ENCODE measurements around the gene KNOP1. TPM values are rescaled to one million over a fixed set of nuclear protein-coding genes. Genes with fewer than 3 reads are reported as not detected.

The KNOP1 gene
- total RNA-seq, 6 experiments from 2014 or later, result 3.4 to 9.4 (median 7.3) TPM

DNA sequence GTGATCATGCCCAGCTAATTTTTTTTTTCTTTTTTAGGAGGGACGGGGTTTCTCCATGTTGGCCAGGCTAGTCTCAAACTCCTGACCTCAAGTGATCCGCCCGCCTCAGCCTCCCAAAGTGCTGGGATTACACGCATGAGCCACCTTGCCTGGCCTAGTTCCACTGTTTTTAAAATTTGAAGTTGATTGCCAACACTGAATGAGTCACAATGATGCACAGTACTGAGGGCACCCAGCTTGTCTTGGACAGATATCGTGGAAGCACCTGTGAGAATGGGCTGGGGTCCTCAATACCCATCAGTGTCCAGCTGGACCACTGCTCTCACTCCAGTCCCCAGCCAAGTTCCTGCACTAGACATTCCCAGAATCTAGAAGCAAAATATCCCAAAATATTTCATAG is 2.5 kb downstream of the KNOP1 start:
- 98% methylated on average over 5 of the region's 5 CpGs for WGBS (ENCODE audit: insufficient coverage, low coverage, low lambda C conversion rate, missing lambda C conversion rate)
- Histone ChIP-seq H3K27me3 (no peaks in the 10 kb centered on the region), H3K27ac (no peak overlapping the region), H3K4me3 (no peak overlapping the region), H3K9me3 (no peaks in the 10 kb centered on the region), H3K4me1 (peaks cover 0 to 11% (median 3%) of the 10 kb centered on the region in 4 donors), H3K36me3 (peaks cover 0 to 9% (median 0%) of the 10 kb centered on the region in 4 donors)
- DNase-seq (no peak), ATAC-seq (no peak)
- intact Hi-C loops (cut with DNase I), result no loop called here
- no peak for TF ChIP-seq POLR2A (IDR thresholded peaks at IDR 0.05)
- TF ChIP-seq, protein P1, sequence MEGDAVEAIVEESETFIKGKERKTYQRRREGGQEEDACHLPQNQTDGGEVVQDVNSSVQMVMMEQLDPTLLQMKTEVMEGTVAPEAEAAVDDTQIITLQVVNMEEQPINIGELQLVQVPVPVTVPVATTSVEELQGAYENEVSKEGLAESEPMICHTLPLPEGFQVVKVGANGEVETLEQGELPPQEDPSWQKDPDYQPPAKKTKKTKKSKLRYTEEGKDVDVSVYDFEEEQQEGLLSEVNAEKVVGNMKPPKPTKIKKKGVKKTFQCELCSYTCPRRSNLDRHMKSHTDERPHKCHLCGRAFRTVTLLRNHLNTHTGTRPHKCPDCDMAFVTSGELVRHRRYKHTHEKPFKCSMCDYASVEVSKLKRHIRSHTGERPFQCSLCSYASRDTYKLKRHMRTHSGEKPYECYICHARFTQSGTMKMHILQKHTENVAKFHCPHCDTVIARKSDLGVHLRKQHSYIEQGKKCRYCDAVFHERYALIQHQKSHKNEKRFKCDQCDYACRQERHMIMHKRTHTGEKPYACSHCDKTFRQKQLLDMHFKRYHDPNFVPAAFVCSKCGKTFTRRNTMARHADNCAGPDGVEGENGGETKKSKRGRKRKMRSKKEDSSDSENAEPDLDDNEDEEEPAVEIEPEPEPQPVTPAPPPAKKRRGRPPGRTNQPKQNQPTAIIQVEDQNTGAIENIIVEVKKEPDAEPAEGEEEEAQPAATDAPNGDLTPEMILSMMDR (IDR thresholded peaks at IDR 0.05), result no peak

DNA sequence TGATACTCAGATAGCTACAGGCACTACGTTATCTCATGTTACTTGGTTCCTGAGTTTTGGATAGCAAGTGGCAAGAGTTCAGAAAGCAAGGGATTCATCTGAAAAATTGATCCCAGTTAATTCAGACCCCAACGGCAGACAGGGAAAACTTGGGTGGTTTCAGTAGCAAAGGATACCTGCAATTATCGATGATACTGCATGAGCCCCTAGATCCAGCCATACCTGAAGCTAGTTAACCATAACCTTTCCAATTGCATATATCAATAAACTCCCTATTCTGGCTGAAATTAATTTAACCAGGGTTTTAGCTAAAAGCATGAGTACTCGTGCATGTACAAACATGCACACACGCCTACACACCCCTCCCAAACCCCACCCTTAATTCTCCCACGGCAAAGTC is 4.3 kb downstream of the KNOP1 start:
- H3K4me1 ChIP-seq, result peaks cover 0 to 8% (median 3%) of the 10 kb centered on the region in 4 donors
- no peak for DNase-seq
- ATAC-seq, result no peak
- no peak overlapping the region for H3K27ac ChIP-seq
- TF ChIP-seq, protein P1 (IDR thresholded peaks at IDR 0.05), result no peak
- no peak for TF ChIP-seq POLR2A (IDR thresholded peaks at IDR 0.05)
- H3K9me3 ChIP-seq, result no peaks in the 10 kb centered on the region
- no peaks in the 10 kb centered on the region for H3K27me3 ChIP-seq
- peaks cover 0 to 12% (median 0%) of the 10 kb centered on the region in 4 donors for H3K36me3 ChIP-seq
- intact Hi-C loops (cut with DNase I), result no loop called here
- WGBS (ENCODE audit: insufficient coverage, low coverage, low lambda C conversion rate, missing lambda C conversion rate), result 91% methylated on average over 4 of the region's 6 CpGs
- H3K4me3 ChIP-seq, result no peak overlapping the region

DNA sequence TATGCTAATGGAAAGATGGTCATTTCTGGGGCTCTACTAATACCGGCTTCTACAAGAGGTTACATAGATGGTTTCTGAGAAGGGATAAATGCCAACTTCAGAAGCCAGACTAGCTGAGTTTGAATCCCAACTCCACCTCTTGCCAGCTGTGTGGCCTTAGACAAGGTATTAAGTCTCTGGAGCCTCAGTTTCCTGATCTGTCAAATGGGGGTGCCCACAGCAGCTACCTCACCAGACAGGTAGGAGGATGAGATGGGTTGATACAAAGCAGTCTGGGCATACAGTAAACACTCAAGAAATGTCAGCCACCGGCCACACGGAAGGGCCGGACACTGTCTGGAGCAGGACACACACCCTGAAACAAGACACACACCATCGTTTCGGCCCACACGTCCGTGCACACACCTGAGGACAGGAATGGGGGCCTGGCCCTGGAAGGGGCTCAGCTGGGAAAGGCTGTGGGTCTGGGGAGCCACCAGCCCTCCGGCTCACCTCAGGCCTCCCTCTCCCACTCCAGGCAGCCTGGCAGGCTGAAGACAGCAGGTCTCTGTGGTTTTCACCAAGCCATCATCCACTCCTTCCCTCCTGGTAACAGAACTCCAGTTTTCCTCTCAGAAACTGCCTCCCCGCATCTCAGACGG is 5.5 kb downstream of the KNOP1 start:
- intact Hi-C loops (cut with DNase I), result no loop called here
- DNase-seq (no peak), ATAC-seq (no peak)
- Histone ChIP-seq H3K4me1 (peaks cover 0 to 8% (median 3%) of the 10 kb centered on the region in 4 donors), H3K27me3 (no peaks in the 10 kb centered on the region), H3K27ac (no peak overlapping the region), H3K36me3 (peaks cover 0 to 12% (median 0%) of the 10 kb centered on the region in 4 donors), H3K9me3 (no peaks in the 10 kb centered on the region), H3K4me3 (no peak overlapping the region)
- TF ChIP-seq, protein P1 (IDR thresholded peaks at IDR 0.05), result no peak
- no peak for TF ChIP-seq POLR2A (IDR thresholded peaks at IDR 0.05)
- 95% methylated on average over 2 of the region's 11 CpGs for WGBS (ENCODE audit: insufficient coverage, low coverage, low lambda C conversion rate, missing lambda C conversion rate)

DNA sequence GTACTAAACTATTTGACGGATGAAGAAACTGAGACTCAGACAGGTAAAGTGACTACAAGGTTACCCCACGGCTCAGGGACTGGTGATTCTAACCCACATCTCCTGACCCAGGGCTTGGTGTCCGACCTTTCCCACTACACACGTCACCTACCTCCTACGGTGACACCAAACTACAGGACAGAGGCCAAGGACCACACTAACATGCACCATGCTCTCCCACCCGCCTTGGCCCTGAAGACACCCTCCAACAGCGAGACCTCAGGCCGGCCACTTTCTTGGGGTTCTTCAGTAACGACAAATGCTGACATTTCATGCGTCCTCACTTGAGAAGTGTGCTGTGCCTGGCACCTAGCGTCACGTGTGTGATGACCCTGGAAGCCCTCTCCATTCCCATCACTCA is 6.4 kb downstream of the KNOP1 start:
- no peaks in the 10 kb centered on the region for H3K27me3 ChIP-seq
- ATAC-seq (no peak), DNase-seq (no peak)
- no peak overlapping the region for H3K27ac ChIP-seq
- H3K4me1 ChIP-seq, result peaks cover 0 to under 1% (median under 1%) of the 10 kb centered on the region in 4 donors
- no peaks in the 10 kb centered on the region for H3K9me3 ChIP-seq
- no peak overlapping the region for H3K4me3 ChIP-seq
- TF ChIP-seq, protein P1 (IDR thresholded peaks at IDR 0.05), result no peak
- no peak for TF ChIP-seq POLR2A (IDR thresholded peaks at IDR 0.05)
- WGBS (ENCODE audit: insufficient coverage, low coverage, low lambda C conversion rate, missing lambda C conversion rate), result no CpG with 5 or more reads among the region's 12 CpGs
- peaks cover 0 to 12% (median 0%) of the 10 kb centered on the region in 4 donors for H3K36me3 ChIP-seq
- intact Hi-C loops (cut with DNase I), result no loop called here

Data from right lobe of liver (tissue), 6 donors.